ENCODE results near the gene ANO6. TPM values are rescaled to one million over a fixed set of nuclear protein-coding genes. Genes with fewer than 3 reads are reported as not detected.

Gene ANO6
- total RNA-seq, 4 donors from 2014 or later = 117 to 224 (median 170) TPM

GRCh38 chr12:45418520-45418919 is 202.6 kb downstream of the ANO6 start:
- H3K4me3 ChIP-seq = no peak overlapping the region
- ATAC-seq = no peak
- no peaks in the 10 kb centered on the region for H3K27me3 ChIP-seq
- TF ChIP-seq EP300 (IDR thresholded peaks at IDR 0.05) (no peak), POLR2A (IDR thresholded peaks at IDR 0.05) (no peak), POLR2AphosphoS5 (IDR thresholded peaks at IDR 0.05) (no peak), CTCF (IDR thresholded peaks at IDR 0.05) (no peak)
- H3K4me1 ChIP-seq = no peaks in the 10 kb centered on the region
- WGBS, 2 donors (ENCODE audit: low coverage in 1 of 2) = 100% methylated on average over 1 of the region's 1 CpG
- H3K9me3 ChIP-seq = no peaks in the 10 kb centered on the region
- peaks cover under 1 to 91% of the 10 kb centered on the region in 2 donors for H3K36me3 ChIP-seq
- no peak overlapping the region for H3K27ac ChIP-seq

- H3K27me3 ChIP-seq = no peaks in the 10 kb centered on the region
- no peak for ATAC-seq
- no peaks in the 10 kb centered on the region for H3K9me3 ChIP-seq
- H3K4me1 ChIP-seq = no peaks in the 10 kb centered on the region
- H3K36me3 ChIP-seq = peaks cover 3 to 91% of the 10 kb centered on the region in 2 donors
- H3K4me3 ChIP-seq = no peak overlapping the region
- 82 to 100% methylated on average over 1 of the region's 1 CpG for WGBS, 2 donors (ENCODE audit: low coverage in 1 of 2)
- no peak for TF ChIP-seq POLR2A (IDR thresholded peaks at IDR 0.05)
- TF ChIP-seq POLR2AphosphoS5 (IDR thresholded peaks at IDR 0.05) = no peak
- no peak for TF ChIP-seq EP300 (IDR thresholded peaks at IDR 0.05)
- no peak for TF ChIP-seq CTCF (IDR thresholded peaks at IDR 0.05)
- no peak overlapping the region for H3K27ac ChIP-seq
These were observed 203.5 kb downstream of the ANO6 start for GRCh38 chr12:45419317-45419814.

- H3K36me3 ChIP-seq = peaks cover 3 to 89% of the 10 kb centered on the region in 2 donors
- TF ChIP-seq POLR2A (IDR thresholded peaks at IDR 0.05) = no peak
- no peak overlapping the region for H3K4me3 ChIP-seq
- H3K9me3 ChIP-seq = no peaks in the 10 kb centered on the region
- WGBS, 2 donors (ENCODE audit: low coverage in 1 of 2) = 85 to 100% methylated on average over 1 of the region's 1 CpG
- ATAC-seq = no peak
- H3K27me3 ChIP-seq = no peaks in the 10 kb centered on the region
- no peak overlapping the region for H3K27ac ChIP-seq
- no peaks in the 10 kb centered on the region for H3K4me1 ChIP-seq
These were observed 205.8 kb downstream of the ANO6 start for GRCh38 chr12:45421736-45422135.

GRCh38 chr12:45423931-45424330 is 208.0 kb downstream of the ANO6 start:
- ATAC-seq = no peak
- 82 to 83% methylated on average over 1 of the region's 1 CpG for WGBS, 2 donors (ENCODE audit: low coverage in 1 of 2)
- no peak overlapping the region for H3K27ac ChIP-seq
- no peak for TF ChIP-seq POLR2A (IDR thresholded peaks at IDR 0.05)
- TF ChIP-seq CTCF (IDR thresholded peaks at IDR 0.05) = no peak
- no peak for TF ChIP-seq POLR2AphosphoS5 (IDR thresholded peaks at IDR 0.05)
- TF ChIP-seq EP300 (IDR thresholded peaks at IDR 0.05) = no peak
- no peaks in the 10 kb centered on the region for H3K4me1 ChIP-seq
- no peaks in the 10 kb centered on the region for H3K27me3 ChIP-seq
- H3K36me3 ChIP-seq = peaks cover 3 to 89% of the 10 kb centered on the region in 2 donors
- no peak overlapping the region for H3K4me3 ChIP-seq
- no peaks in the 10 kb centered on the region for H3K9me3 ChIP-seq

GRCh38 chr12:45425426-45425825 is 209.5 kb downstream of the ANO6 start:
- peaks cover 3 to 98% of the 10 kb centered on the region in 2 donors for H3K36me3 ChIP-seq
- H3K9me3 ChIP-seq = no peaks in the 10 kb centered on the region
- no peak overlapping the region for H3K27ac ChIP-seq
- no peak for ATAC-seq
- no peaks in the 10 kb centered on the region for H3K27me3 ChIP-seq
- TF ChIP-seq POLR2AphosphoS5 (IDR thresholded peaks at IDR 0.05) (no peak), POLR2A (IDR thresholded peaks at IDR 0.05) (no peak), CTCF (IDR thresholded peaks at IDR 0.05) (no peak), EP300 (IDR thresholded peaks at IDR 0.05) (no peak)
- no peaks in the 10 kb centered on the region for H3K4me1 ChIP-seq
- no peak overlapping the region for H3K4me3 ChIP-seq
- WGBS, 2 donors (ENCODE audit: low coverage in 1 of 2) = 90 to 100% methylated on average over 2 to 4 of the region's 4 CpGs
